NCI-H2029 (cell line): Measurements from ENCODE around the gene ASPRV1.
"Not testable (repeated sequence)": the region's sequence is repeated elsewhere in the genome, so short reads cannot be mapped to it uniquely, and the experiment has no call there.

Experiments used
- DNase-seq: peaks from one replicate; lab custom pipeline; 2025; lab: John Stamatoyannopoulos, UW

Gene ASPRV1

DNA sequence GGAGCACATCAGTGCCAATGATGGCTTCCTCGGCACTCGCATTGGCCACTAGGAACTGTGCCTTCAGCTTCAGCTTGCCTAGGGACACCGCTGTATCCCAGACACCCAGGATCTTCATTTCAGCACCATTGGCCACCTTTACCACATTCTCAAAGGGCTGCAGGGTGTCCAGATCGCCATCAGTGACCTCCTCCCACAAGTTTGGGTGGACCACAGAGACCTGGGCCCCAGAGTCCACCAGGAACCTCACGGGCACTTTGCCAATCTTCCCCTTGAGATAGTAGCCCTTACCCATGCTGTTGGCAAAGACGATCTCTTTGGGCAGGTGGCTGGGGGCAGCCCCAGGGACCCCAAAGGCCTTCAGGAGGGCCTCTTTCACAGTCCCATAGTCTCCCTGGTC lies 610 bp downstream of the ASPRV1 start:
- no peak for DNase-seq

DNA sequence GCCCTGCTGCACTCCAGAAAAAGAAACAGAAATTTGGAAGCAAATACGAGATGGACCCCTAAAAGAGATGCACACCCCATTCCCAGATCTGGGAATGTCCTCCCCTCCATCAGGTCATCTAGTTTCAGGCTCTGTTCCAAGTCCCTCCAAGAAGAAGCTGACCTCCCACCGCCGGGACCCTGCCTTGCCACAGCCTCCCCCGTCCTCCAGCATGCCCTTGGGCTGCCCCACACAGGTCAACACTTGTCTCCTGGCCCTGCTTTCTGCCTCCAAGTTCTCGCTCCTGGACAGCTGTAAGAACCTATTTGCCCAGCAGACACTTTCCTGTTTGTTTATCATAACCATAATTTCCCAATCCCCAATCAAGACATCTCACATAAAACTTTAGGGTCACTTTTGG lies 2.0 kb downstream of the ASPRV1 start:
- no peak for DNase-seq

DNA sequence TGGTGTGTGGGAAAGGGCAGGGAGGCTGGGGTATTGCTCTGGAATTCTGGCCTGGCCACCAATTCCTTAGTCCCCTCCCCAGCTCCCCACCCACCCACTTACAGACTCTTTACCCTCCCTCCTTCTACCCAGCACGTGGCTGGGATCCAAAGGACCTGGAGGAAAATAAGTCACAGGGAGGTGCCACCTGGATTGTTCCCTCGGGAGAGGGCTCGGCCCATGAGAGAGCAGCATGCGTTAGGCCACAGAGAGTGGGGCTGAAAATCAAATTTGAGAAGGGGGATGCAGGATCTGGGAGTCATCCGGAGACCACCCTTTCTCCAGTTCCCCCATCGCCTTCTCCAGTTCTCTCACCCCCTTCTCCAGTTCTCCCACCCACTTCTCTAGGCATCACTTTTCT lies 3.0 kb downstream of the ASPRV1 start:
- DNase-seq: no peak

DNA sequence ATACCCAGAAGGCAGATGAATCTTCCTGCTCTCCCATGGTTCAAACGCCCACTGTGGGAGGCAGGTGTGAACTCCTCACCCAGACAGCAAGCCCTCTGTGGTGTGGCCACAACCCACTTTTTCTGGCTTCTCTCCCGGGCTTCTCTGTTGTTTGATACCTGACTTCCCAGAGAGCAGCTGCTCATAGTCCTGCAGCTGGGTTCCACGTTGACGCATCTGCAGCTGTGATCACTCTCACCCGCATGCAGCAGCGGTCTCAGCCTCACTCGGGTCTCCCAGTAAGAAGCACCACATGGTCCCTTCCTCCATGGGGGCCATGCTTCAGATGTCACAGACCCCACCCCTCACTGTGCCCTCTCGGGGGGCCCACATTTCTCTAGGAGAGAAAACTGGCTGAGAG lies 3.5 kb downstream of the ASPRV1 start:
- no peak for DNase-seq

DNA sequence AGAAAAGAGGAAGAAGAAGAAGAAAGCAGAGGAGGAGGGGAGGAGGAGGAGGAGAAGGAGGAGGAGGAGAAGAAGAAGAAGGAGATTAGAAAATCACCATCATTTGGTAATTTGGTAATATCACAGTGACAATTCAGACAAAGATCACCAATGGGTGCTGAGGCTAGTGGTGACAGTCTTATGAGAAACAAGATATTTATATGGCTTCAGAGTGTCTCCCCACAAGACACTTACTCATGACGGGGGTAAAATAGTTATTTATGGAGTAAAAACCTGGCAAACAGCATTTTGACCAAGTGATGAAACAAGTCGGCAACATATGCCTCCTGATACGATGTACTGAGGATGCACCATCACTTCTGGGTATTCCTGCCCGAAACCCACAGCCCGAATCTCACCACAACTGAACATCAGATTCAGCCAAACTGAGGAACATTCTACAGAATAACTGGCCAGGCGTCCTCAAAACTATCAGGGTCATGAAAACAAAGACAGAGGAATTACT lies 4.9 kb downstream of the ASPRV1 start:
- no peak for DNase-seq

DNA sequence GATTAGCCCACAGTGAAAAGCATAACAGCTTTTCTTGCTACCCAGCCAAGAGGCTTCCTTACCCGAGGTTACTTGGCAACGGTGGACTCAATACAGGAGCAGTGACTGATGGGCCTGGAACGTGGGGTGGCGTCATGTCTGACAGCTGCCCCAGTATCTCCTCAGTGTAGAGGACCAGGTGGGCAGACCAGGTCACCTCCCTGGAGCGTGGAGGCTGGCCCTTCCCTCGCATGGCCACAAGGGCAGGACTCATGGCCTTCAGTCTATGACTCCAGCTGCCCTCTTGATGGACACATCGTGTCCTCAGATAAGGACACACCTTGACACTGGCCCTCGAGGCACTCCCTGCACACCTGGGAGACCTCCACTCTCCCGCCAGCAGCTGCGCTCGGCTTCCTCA lies 6.4 kb downstream of the ASPRV1 start:
- no peak for DNase-seq

DNA sequence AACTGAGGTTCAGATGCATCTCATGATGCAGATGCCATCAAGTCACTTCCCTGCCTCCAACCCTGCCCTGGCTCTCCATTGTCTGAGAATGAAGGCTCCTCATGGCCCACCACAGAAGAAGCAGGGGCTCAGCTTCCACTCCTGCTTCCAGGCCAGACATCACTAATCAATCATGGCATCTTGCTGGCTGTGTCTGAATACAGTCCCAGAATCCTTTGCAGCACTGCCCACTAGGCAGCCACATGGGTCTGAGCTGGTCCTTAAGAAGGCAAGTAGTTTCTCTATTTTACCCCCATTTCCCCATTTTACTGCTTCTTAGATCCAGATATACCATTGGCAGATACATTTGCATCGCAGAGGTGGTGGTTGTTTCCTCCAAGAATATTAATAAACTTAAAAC lies 7.3 kb downstream of the ASPRV1 start:
- no peak for DNase-seq

DNA sequence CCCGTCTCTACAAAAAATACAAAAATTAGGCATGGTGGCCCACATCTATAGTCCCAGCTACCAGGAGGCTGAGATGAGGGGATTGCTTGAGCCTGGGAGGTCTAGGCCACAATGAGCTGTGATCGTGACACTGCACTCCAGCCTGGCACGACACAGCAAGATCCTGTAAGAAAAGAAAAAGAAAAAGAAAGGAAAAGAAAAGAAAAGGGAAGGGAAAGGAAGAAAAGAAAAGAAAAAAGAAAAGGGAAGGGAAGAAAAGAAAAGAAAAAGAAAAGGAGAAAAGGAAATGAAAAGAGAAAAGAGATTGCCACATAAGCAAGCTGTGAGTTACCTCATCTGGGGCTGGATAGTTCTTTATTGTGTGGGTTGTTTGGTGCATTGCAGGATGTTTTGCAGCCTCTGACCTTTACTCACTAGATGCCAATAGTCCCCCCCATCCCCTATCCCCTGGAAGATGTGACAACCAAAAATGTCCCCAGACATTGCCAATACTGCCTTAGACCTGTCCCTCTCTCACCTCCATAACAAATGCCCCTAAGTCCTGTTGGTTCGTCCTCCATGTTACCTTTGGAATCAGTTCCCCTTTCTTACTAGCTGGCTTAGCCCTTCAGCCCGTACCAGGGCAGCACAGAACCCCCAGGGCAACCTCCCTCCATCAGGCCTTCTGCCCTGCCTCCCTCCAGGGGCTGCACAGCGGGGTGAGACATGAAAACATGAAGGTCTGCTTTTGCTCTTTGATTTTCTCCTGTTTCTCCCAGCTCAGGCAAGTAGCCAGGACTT lies 8.9 kb downstream of the ASPRV1 start:
- no peak for DNase-seq

DNA sequence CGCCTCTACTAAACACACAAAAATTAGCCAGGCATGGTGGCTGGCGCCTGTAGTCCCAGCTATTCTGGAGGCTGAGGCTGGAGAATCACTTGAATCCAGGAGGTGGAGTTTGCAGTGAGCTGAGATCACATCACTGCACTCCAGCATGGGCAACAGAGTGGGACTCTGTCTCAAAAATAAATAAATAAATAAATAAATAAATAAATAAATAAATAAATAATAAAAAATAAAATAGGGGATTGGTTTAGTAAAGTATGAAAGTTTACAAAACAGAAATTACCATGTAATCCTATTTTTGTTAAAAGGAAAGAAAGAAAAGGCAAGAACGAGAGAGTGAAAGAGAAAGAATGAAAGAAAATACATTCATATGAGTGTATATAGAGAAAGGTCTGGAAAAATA lies 10.8 kb downstream of the ASPRV1 start:
- DNase-seq: not testable (repeated sequence)

DNA sequence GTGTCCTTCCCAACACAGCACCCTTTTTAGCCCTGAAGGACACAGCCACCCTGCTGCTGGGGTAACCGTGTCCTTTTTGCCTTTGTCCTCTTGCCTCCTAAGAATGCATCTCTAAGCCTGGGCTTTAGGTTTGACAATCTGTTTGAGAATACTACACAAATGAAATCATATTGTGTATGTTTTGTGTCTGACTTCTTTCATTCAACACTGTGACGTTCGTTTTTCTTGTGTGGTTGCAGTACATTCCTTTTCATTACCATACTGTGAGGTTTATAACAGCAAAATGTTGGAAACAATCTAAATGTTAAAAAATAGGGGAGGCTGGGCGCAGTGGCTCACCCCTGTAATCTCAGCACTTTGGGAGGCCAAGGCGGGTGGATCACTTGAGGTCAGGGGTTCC lies 11.2 kb downstream of the ASPRV1 start:
- no peak for DNase-seq

DNA sequence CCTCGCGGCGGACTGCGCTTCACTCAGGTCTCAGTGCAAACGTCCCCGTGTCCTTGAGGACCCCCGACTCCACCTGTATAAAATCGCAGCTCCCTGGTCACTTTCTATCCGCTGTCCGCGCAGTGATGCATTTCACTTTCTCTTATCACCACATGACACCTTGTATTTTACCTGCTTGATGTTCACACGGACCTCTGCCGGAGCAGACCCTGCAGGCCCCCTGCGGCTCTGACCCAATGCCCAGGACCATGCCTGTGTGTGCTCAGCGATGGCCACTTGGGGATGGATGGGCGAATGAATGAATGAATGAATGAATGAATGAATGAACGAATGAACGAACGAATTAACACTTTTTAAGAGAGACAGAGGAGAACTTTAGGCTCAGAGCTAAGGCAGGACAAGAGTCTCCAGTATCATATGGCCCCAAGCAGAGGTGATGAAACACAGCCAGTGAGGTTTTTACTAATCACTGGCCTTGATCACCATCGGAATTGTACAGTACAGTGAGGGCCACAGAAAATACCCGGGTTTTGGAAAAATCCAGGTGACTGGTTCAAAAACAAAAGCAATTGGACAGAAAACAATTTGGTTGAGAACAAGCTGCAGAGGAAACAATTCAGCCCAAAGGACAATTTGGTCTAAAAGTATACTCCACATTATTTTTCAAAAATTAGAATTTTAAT lies 12.3 kb downstream of the ASPRV1 start:
- DNase-seq: no peak

DNA sequence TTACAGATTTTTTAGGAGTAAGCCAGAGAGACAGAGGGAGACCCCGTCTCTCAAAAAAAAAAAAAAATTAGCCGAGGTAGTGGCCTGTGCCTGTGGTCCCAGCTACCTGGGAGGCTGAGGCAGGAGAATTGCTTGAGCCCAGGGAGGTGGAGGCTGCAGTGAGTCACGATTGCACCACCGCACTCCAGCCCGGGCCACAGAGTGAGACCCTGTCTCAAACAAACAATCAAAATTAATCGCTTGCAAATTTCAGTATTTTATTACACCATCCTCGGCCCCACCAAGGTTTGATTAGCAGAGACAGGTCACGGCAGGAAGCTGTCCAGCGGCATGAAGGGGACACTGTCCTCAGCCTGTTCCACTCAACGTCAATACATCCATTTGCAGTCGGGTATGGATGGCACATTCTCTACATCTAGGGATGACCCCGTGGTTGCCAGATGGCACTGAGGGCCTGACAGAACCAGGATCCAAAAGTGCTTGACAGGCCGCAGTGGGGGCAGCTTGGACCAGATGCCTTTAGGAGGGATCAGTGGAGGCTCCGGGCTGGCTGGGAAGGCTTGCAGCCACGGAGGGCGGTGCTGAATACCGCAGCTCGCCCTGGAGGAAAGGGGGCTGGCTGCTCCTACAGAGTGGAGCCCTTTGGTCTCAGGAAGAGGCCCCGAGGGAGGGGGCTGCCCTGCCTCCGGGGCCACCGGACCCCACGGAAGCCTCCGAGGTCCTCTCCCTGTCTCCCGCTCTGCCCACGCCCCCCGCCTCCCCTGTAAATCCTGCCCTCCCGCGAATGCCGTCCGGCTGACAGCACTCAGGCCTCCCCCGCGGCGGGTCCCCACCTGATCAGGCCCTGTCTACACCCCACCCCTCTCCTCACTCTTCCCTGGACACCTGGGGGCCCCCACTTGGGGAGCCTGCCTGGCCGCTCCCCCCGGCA lies 13.1 kb downstream of the ASPRV1 start:
- no peak for DNase-seq

DNA sequence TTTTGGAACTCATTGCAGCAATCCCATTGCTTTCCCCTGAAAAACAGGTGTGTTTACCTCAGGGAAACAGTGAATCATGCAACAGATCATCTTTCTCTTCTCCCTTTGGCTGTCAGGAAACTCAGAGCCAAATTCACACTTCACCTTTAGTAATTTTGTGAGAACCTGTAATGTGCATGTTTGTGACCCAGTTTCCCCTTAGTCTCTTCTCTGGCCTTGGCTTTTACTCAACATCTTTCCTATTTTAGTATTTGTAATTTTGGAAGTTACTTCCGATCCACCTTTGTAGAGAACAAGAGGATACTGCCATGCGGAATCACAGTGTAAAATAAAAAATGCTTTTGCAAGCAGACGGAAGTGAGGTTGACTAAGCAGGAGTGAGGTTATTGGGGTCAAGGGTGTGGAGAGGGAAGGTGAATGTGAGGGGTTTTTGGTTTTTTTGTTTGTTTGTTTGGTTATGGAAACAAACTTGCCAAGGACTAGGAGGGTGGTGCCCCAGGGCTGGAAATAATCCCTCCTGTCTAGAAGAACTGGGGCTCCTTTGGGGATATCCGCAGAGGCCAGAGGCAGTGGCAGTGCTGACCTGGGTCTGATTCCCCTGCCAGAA lies 14.0 kb downstream of the ASPRV1 start:
- DNase-seq: no peak

DNA sequence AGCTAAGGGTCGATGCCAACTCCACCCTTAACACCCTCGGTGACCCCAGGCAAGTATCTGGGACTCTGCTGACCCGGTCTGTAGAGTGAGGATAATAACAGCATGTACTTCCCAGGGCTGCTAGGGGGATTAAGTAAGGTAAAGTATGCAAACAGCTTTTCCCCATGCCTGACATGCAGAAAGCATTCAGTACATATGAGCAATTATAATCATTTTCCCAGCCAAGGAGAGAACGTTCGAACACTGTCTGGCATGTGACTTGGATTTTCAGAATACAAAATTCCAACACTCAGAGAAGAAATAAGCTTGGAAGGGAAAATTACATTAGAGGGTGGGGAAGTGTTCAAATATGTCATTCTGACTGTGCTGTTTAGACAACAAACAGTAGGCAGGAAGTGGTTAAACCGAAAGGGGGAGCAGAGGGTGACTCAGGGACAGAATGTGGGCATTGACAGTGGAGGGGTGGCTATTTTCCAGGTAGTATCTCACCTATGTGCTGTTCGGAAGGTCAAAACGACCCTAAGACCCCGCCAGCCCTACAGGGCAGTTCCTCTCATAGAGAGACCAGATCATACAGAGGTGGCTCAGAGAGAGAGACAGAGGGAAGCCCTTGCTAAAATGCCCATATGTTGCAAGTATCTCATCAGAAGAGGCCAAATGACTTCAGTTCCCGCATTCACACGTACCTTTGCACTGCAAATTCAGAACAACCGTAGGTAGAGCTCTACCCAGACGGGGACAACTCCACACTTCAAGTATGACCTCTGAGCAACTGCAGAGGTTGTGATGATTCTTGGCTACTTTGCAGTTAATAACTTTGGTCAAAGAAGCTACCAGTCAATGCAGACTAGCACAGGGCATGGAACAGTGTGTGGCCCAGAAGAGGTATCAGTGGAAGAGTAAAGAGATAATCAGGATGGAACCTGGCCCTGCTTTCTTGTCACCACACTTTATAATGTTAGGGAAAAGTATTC lies 14.8 kb downstream of the ASPRV1 start:
- DNase-seq: no peak

DNA sequence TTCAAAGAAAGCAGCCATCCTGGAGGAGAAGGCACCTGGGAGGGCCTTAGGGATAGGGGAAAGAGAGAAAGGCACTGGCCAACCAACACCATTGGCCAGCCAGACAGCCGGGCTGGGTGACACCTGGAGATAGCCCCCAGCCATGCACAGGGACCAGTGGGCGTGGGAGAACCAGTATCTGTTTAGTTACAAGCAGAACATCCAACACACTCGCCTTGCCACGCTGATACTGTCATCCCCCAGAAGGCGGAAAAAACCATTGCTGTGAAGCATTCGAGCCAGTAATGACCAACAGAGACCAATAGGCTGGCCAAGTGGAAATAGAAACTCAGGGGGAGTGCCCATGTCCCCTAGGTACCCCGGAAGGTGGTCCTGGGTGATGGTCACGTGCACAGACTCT lies 15.5 kb downstream of the ASPRV1 start:
- no peak for DNase-seq

DNA sequence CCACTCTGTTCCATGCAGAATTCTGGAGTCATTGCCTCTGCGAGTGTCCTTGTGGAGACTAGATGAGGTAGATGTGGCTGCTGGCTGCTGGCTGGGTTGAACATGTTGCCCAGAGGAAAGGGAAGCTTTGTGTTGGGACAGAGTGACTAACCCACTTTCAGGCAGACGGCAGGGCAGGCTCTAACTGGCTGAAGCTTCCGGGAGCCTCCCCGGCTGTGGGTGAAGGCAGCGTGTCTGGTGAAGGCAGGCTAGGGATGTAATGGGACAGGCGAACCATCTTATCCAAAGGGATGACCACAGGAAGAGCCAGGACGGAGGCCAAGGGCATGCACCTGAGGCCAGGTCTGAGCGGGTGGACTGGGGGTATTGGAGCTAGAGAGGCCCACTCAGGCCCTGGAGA lies 16.0 kb downstream of the ASPRV1 start:
- no peak for DNase-seq

DNA sequence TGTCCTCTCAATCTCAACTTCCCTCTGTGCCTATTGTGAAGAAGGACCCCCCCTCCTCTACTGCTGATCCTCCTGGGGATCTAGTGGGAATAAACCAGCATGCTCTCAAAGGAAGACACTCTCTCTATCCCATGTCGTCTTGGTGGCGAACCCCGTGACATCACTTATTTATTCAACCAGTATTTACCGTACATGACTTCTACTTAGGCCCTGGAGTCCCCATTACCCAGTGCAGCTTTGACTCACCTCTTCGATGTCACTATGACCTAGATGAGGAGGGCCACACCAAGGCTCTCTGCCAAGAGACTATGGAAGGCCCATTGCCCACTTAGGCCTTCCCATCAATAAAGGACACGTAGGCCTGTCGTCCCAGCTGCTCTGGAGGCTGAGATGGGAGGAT lies 16.7 kb downstream of the ASPRV1 start:
- DNase-seq: no peak

DNA sequence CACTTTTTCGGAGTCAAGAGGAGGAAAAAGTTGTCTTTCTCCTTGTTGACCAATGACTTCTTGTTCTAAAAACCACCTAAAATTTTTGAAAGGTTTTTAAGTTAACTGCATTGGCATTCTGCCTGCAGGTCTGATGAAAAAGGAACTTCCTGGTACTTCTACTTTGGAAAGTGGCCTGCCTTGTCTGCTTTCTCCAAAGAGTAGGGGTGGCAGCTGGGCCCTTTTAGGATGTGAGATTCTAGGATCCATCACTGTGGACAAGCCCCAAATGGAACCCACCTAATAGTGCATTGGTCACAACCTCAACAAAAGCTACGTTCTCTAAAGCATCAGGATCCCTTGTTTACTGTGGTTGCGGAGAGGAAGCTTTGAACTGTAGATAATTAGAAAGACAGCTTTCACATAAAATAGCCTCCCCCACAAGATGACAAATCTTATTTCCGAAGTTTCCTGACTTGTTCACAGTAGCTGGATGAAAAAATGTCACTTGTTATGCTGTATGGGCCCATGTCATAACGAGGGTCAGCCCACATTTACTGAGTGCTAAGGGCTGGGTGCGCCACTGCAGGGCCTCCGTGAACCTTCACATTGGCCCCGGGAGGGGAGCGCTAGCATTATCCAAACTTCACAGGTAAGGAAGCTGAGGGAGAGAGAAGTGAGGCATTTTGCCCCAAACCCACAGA lies 17.4 kb downstream of the ASPRV1 start:
- DNase-seq: no peak

DNA sequence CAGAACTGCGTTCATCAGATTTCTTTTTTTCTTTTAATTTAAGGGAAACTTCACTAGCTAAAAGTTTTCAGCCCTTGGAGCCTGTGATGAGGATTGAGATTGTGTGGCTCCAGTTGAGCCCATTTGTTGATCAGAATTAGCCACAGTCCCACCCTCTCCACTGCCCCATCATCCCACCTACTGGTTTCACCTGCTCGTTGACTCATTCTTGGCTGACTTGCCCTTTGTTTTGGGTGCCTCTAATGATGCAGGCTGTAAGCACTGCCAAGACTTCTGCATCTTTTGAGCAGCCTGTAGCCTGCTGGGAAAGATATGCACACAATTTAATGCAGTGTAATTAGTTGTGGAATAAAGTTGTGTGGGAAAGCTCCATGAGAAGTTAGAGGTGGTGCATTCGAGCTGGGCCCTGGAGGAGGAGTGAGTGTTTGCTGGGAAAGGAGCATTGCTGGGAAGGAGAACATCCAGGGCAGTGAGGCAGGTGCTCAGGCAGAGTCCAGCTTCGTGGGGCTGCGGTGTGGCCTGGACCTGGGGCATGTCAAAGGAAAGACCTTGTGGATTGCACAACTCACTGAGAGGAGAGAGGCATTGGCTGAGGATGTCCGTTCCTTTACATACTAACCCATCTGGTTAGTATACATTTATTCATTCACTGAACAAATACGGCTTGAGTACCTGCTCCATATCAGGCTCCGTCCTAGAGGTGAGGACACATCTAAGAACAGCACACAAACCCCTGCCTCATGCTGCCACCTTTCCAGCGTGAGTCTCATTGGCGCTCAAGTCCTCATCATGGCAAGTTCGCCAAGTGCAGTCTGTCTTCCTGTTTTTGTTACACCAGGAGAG lies 18.2 kb downstream of the ASPRV1 start:
- no peak for DNase-seq
